ENCODE results near the gene ITM2C.

Gene ITM2C

GRCh38 chr2:230914886-230915285, 50.1 kb downstream of the ITM2C start:
- no peak overlapping the region for H3K4me3 ChIP-seq (ENCODE audit: low read depth, low read length)
- in situ Hi-C loops (cut with HindIII; ENCODE audit: low sequenced_read_pairs) = no loop called here
- no peak for DNase-seq (ENCODE audit: low read depth, low spot score)
- TF ChIP-seq CTCF (IDR thresholded peaks at IDR 0.05; ENCODE audit: low read depth, low read length) = no peak

GRCh38 chr2:230915319-230915718, 50.6 kb downstream of the ITM2C start:
- H3K4me3 ChIP-seq (ENCODE audit: low read depth, low read length) = no peak overlapping the region
- in situ Hi-C loops (cut with HindIII; ENCODE audit: low sequenced_read_pairs) = no loop called here
- DNase-seq (ENCODE audit: low read depth, low spot score) = no peak
- TF ChIP-seq CTCF (IDR thresholded peaks at IDR 0.05; ENCODE audit: low read depth, low read length) = no peak

- DNase-seq (ENCODE audit: low read depth, low spot score) = no peak
- no peak for TF ChIP-seq CTCF (IDR thresholded peaks at IDR 0.05; ENCODE audit: low read depth, low read length)
- H3K4me3 ChIP-seq (ENCODE audit: low read depth, low read length) = no peak overlapping the region
- in situ Hi-C loops (cut with HindIII; ENCODE audit: low sequenced_read_pairs) = no loop called here
Observed at GRCh38 chr2:230916218-230916617, 51.5 kb downstream of the ITM2C start.

GRCh38 chr2:230919240-230919639, 54.5 kb downstream of the ITM2C start:
- in situ Hi-C loops (cut with HindIII; ENCODE audit: low sequenced_read_pairs) = no loop called here
- TF ChIP-seq CTCF (IDR thresholded peaks at IDR 0.05; ENCODE audit: low read depth, low read length) = no peak
- no peak for DNase-seq (ENCODE audit: low read depth, low spot score)
- H3K4me3 ChIP-seq (ENCODE audit: low read depth, low read length) = no peak overlapping the region

GRCh38 chr2:230919681-230920080, 54.9 kb downstream of the ITM2C start:
- in situ Hi-C loops (cut with HindIII; ENCODE audit: low sequenced_read_pairs) = no loop called here
- no peak for TF ChIP-seq CTCF (IDR thresholded peaks at IDR 0.05; ENCODE audit: low read depth, low read length)
- no peak for DNase-seq (ENCODE audit: low read depth, low spot score)
- H3K4me3 ChIP-seq (ENCODE audit: low read depth, low read length) = no peak overlapping the region

- no peak for TF ChIP-seq CTCF (IDR thresholded peaks at IDR 0.05; ENCODE audit: low read depth, low read length)
- no peak overlapping the region for H3K4me3 ChIP-seq (ENCODE audit: low read depth, low read length)
- in situ Hi-C loops (cut with HindIII; ENCODE audit: low sequenced_read_pairs) = no loop called here
- DNase-seq (ENCODE audit: low read depth, low spot score) = no peak
Observed at GRCh38 chr2:230920167-230920566, 55.4 kb downstream of the ITM2C start.

Measured in astrocyte of the spinal cord (primary cell).